ENCODE results near the gene SUN3.

Gene SUN3

DNA sequence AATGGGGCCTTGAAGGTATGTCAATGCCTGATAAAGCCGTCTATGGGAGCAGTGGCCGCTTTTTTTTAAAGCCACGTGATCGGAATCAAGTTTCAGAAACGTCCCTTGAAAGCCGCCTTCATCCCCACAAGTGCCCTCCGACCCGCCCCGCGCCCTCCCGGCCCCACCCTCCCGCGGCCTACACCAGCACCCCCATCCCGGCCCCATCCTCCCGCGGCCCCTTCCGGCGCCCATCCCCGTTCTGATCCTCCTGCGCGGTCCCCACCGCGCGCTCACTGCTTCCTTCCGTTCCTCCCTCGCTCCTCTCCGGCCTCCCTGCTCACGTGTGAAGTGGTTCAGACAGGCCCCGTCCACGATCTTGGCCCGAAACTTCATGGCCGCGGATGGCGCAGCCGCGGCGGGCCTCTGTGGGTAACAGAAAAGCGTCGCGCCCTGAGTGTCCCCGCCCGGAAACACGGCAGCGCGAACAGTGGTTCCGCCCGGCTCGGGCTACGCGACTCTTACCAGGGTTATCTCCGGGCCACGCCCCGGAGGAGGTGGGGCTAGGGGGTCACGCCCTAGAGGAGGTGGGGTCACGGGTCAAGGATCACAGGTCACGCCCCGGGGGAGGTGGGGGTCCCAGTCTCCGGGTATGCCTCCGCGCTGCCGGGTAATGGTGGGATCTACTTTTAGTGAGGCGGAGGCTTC lies 49.6 kb downstream of the SUN3 start, which contains the start of gene HUS1:
Gene HUS1 (minus strand): TSS at position 471 of the 687 bp plus-strand sequence. CDS start 96 bp downstream, at position 375.
- DNase-seq (ENCODE audit: low read depth in 2 of 3, low spot score in 2 of 3), result peak; percentile 70 to 85 (median 80)

- DNase-seq (ENCODE audit: low read depth in 2 of 3, low spot score in 2 of 3), result no peak
Measured at GRCh38 chr7:47978790-47979144, 50.1 kb downstream of the SUN3 start.

DNA sequence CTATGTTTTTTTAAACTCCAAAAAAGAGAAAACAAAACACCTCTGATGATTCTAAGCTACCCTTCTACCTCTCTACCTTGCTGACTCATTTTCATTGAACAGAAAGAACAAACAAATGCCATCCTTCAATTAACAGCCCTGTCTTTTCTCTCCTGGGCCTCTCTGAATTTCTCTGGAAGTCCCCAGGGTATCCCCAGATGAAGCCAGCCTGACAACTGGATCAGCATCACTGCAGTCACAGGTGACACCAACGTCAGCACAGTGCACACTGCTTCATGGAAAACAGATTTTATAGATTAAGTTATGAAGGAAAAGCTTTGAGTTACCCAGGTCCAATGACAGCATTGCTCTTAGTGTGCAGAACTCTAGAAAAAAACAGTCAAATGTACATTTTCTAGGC lies 55.2 kb downstream of the SUN3 start:
- DNase-seq (ENCODE audit: low read depth in 2 of 3, low spot score in 2 of 3), result no peak

DNA sequence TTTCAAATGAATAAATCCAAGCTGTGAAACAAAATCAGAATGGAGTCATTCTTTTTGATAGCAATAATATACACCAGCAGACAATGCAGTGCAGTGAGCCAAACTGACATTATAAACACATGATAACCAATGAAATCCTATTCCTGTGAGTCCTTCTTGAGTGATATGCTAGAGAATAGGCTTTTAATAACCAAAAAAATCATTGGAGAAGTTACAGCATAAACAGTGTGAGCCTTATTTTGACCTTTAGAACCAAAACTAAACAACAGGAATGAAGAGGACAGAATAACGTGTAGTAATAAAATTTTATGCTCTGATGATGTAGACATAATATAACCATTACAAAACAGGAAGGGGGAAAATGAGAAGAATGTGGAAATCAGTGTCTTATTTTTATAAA lies 58.1 kb downstream of the SUN3 start:
- DNase-seq (ENCODE audit: low read depth in 2 of 3, low spot score in 2 of 3), result no peak

GRCh38 chr7:47968847-47969774 lies 59.8 kb downstream of the SUN3 start:
- DNase-seq (ENCODE audit: low read depth in 2 of 3, low spot score in 2 of 3), result peak in 1 of 3 experiments; percentile 25

DNA sequence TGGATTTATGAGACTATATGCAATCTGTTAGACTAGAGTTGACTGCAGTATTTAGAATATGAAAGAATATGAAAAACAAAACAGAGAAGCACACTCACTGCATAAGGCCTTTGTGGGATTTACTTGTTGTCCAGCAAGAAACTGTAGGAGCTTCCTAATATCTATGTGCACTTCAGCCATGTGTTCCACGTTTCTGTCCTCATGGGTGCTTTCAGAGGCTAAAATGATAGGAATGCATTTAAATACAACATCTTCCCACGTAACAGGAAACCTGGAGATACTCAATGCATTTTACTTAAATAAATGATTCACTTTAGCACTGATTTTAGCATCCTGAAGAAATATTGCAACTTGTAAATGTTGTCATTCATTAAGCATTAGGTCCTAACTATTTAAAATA lies 61.2 kb downstream of the SUN3 start:
- DNase-seq (ENCODE audit: low read depth in 2 of 3, low spot score in 2 of 3), result no peak

GRCh38 chr7:47967123-47967522 lies 61.8 kb downstream of the SUN3 start:
- DNase-seq (ENCODE audit: low read depth in 2 of 3, low spot score in 2 of 3), result no peak

GRCh38 chr7:47965456-47965855 lies 63.5 kb downstream of the SUN3 start:
- no peak for DNase-seq (ENCODE audit: low read depth in 2 of 3, low spot score in 2 of 3)

GRCh38 chr7:47962262-47962661 lies 66.6 kb downstream of the SUN3 start:
- no peak for DNase-seq (ENCODE audit: low read depth in 2 of 3, low spot score in 2 of 3)

DNA sequence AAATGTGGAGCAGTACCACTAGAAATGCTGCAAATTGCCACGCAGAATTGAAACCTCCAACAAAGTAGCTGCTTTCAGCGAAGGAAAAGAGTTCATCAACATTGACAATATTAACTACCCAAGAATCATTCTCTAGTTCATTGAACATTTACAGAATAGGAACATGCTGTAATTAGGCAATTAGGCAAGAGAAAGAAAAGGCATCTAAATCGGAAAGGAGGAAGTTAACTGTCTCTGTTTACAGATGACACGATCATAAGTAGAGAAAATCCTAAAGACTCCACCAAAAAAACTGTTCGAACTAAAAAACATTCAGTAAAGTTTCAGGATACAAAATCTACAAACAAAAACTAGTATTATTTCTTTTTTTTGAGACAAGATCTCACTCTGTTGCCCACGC lies 71.8 kb downstream of the SUN3 start:
- no peak for DNase-seq (ENCODE audit: low read depth in 2 of 3, low spot score in 2 of 3)

DNA sequence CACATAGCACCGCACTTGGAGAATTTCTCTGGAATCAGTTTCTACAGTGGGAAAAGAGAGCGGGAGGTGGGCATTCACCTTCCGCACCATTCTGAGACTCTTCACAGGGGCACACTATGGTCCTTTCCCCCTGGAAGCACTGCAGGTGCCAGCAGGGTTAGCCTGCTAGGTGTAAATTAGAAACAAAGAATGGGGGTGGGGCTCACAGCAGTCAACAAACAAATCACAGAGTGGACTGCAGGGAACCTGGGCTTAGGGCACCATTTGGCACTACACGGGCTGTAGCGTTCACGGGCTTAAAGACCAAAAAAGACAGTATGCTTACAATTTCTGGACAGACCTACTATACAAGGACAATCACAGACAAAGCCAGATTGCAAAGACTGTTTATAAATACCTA lies 72.7 kb downstream of the SUN3 start:
- DNase-seq (ENCODE audit: low read depth in 2 of 3, low spot score in 2 of 3), result no peak

DNA sequence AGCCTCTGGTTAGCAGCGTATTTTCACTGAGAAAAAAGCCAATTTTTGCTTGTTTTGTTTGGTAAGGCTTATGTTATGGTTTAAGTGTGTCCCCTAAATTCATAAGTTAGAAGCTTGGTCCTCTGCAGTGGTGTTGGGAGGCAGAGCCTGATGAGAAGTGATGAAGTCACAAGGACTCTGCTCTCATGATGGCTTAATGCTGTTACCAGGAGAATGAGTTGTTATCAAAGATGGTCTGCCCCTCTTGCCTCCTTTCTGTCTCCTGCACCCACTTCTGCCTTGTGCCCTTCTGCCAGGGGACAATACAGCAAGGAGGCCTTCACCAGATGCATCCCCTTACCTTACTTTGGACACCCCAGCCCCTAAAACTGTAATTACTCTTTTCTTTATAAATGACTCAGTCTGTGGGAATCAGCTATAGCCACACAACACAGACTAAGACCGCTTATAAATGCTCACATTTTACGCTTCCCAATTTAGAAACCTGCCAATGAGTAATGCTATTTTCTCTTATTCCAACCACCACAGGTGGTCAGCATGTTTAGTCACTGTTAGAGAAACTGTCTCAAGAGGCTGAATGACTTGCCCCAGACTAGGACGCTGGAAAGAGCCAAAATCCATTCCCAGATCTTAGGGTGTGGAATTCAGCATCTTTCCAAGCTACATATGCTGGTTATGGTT lies 74.5 kb downstream of the SUN3 start:
- no peak for DNase-seq (ENCODE audit: low read depth in 2 of 3, low spot score in 2 of 3)

GRCh38 chr7:47953822-47954221 lies 75.1 kb downstream of the SUN3 start:
- DNase-seq (ENCODE audit: low read depth in 2 of 3, low spot score in 2 of 3), result no peak

DNA sequence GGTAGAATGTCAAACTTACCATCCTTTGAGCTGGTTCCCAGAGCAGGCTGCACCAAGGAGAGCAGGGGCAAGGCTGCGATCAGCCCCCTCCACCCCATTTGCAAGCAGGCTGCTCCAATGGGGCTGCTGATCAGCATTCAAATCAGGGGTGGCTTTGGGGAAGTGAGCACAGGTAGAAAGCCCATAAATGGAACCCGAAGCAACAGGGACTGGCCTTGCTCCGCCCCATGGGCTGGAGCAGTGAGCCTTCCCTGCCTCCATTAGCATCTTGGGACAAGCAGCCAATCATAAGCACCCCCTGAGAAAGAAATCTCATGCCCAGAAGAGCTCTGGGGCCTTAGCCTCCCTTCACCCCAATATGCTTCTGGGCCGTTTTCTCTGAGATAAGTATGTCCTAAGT lies 76.7 kb downstream of the SUN3 start:
- no peak for DNase-seq (ENCODE audit: low read depth in 2 of 3, low spot score in 2 of 3)

GRCh38 chr7:47951374-47951773 lies 77.5 kb downstream of the SUN3 start:
- DNase-seq (ENCODE audit: low read depth in 2 of 3, low spot score in 2 of 3), result no peak

GRCh38 chr7:47950714-47951113 lies 78.2 kb downstream of the SUN3 start:
- no peak for DNase-seq (ENCODE audit: low read depth in 2 of 3, low spot score in 2 of 3)

DNA sequence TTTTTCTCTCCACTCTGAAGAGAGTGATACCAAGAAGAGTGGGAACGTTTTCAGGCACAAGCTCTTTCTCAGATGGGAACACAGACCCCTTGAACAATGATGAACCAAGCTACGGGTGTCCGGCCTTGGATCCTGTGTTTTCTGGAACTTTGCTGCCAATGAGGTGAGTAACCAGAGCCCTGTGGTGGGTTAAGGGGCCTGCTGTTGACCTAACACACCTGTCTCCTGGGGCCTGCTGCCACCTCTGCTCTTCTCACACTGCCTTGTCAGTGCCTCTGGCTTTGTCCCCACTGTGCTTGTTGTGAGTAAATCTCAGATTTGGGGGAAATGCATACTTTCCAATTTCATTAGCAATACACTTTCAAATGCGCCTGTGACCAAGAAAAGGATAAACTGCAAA lies 79.2 kb downstream of the SUN3 start:
- no peak for DNase-seq (ENCODE audit: low read depth in 2 of 3, low spot score in 2 of 3)

- no peak for DNase-seq (ENCODE audit: low read depth in 2 of 3, low spot score in 2 of 3)
Measured at GRCh38 chr7:47948141-47948790, 80.6 kb downstream of the SUN3 start, which contains the start of gene PKD1L1. TSS of gene PKD1L1 (minus strand) at chr7:47948466. CDS start at chr7:47948440, 26 bp downstream.

- DNase-seq (ENCODE audit: low read depth in 2 of 3, low spot score in 2 of 3), result no peak
Measured at GRCh38 chr7:47947355-47947749, 81.6 kb downstream of the SUN3 start.

- no peak for DNase-seq (ENCODE audit: low read depth in 2 of 3, low spot score in 2 of 3)
Measured at GRCh38 chr7:47946581-47947354, 82.1 kb downstream of the SUN3 start.

Data from activated CD8-positive, alpha-beta memory T cell treated with anti-CD3 and anti-CD28 coated beads for 48 hours (primary cell).